ENCODE data around the gene CACNG4. TPM values are rescaled to one million over a fixed set of nuclear protein-coding genes. Genes with fewer than 3 reads are reported as not detected.

The CACNG4 gene
- total and polyA plus RNA-seq, 2 of the 4 experiments (the other 2 are of a cell fraction) = under 0.01 to 0.53 TPM

DNA sequence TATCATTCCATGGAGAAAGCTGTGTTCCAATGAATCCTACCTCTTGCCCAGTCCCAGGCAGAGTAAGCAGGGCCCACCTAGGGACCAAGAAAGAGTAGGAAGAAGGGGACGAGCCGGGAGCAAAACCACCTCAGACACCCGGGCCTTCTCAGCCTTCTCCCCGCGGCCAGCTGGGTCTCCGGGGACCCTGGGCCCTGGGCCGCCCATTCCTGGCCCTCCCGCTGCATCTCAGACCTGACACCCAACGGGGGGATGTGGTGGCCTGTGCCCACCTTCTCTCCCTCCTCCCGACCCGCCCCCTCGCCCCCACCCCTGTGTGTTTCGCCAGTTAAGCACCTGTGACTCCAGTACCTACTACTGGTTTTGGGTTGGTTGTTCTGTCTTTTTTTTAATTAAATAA is 68.5 kb downstream of the CACNG4 start:
- no peak overlapping the region for H4K91ac ChIP-seq (ENCODE audit: insufficient read depth, low read depth, low read length)
- no peak for DNase-seq
- H3K18ac ChIP-seq (ENCODE audit: low read depth, low read length) = no peak overlapping the region
- no peak overlapping the region for H3K4me3 ChIP-seq (ENCODE audit: insufficient read depth, low read depth, low read length)
- H4K20me1 ChIP-seq (ENCODE audit: insufficient read depth, low read length) = no peaks in the 10 kb centered on the region
- BruUV-seq (replicated peaks) = no TSS peak
- no peaks in the 10 kb centered on the region for H3K79me1 ChIP-seq (ENCODE audit: low read depth in 1 of 2, low read length in 2 of 2)
- H2AK9ac ChIP-seq (replicated peaks; ENCODE audit: low read depth, low read length, poor library complexity) = no peak overlapping the region
- no peak overlapping the region for H3K56ac ChIP-seq (ENCODE audit: extremely low read depth, insufficient read depth, low read length)
- no peaks in the 10 kb centered on the region; the same call in 1 of the 2 replicates for H3K9me3 ChIP-seq (ENCODE audit: control insufficient read depth, insufficient read depth, low read length)
- ATAC-seq (ENCODE audit: low read depth) = no peak
- ChIA-PET POLR2A (ENCODE audit: unreplicated experiment) (no interaction called here), CTCF (no interaction called here)
- no peak overlapping the region for H2AFZ ChIP-seq (replicated peaks; ENCODE audit: low read length, poor library complexity)
- no peaks in the 10 kb centered on the region for H3K9me1 ChIP-seq (ENCODE audit: insufficient read depth, low read length)
- no peak overlapping the region for H3K23ac ChIP-seq (ENCODE audit: low read depth, low read length)
- intact Hi-C loops (cut with micrococcal nuclease) (no loop called here), dilution Hi-C loops (cut with HindIII; ENCODE audit: low sequenced_read_pairs, unreplicated experiment) (no loop called here), in situ Hi-C loops (cut with MboI; ENCODE audit: low sequenced_read_pairs) (no loop called here)
- no CpG with 5 or more reads among the region's 13 CpGs for WGBS, 2 experiments (ENCODE audit: extremely low coverage in 2 of 2, insufficient read length in 1 of 2)
- no peaks in the 10 kb centered on the region for H3K4me1 ChIP-seq (ENCODE audit: control insufficient read depth, insufficient read depth, low read length)
- H3K14ac ChIP-seq (replicated peaks; ENCODE audit: low read depth, low read length) = no peak overlapping the region
- no peak overlapping the region for H4K5ac ChIP-seq (ENCODE audit: low read depth, low read length)
- no peak overlapping the region for H2AK5ac ChIP-seq (ENCODE audit: low read depth, low read length)
- H3K4ac ChIP-seq (ENCODE audit: low read depth, low read length) = no peak overlapping the region
- H3K4me2 ChIP-seq (ENCODE audit: low read depth, low read length) = no peak overlapping the region
- no peak overlapping the region for H2BK120ac ChIP-seq (ENCODE audit: low read depth, low read length)
- H2BK20ac ChIP-seq (ENCODE audit: low read depth, low read length) = no peak overlapping the region
- H4K8ac ChIP-seq (ENCODE audit: low read depth in 2 of 2, low read length in 2 of 2) = no peak overlapping the region
- no peak overlapping the region for H2BK15ac ChIP-seq (ENCODE audit: low read depth, low read length)
- no peak overlapping the region for H3K27ac ChIP-seq (ENCODE audit: insufficient read depth, low read length)
- no peak overlapping the region for H2BK5ac ChIP-seq (ENCODE audit: low read depth, low read length, poor library complexity, severe bottlenecking)
- no peak overlapping the region for H3K9ac ChIP-seq (ENCODE audit: low read depth, low read length)
- TF ChIP-seq USF2 (IDR thresholded peaks at IDR 0.05; ENCODE audit: low read depth, low read length) (no peak), CEBPB (IDR thresholded peaks at IDR 0.05; ENCODE audit: low read depth, low read length) (no peak), RCOR1 (IDR thresholded peaks at IDR 0.05; ENCODE audit: insufficient replicate concordance, low read length) (no peak), SMC3 (IDR thresholded peaks at IDR 0.05; ENCODE audit: low read depth, low read length) (no peak), MAFK (IDR thresholded peaks at IDR 0.05; ENCODE audit: low read depth, low read length) (no peak)
- H3K27me3 ChIP-seq (ENCODE audit: control insufficient read depth, insufficient read depth, low read length) = peaks cover 23% of the 10 kb centered on the region
- no peaks in the 10 kb centered on the region for H3K36me3 ChIP-seq (ENCODE audit: control insufficient read depth, insufficient read depth, low read length)

All from IMR-90 (cell line).